HK-2 (cell line): ENCODE measurements around the gene SLC35F6.

ENCODE experiments used
- DNase-seq: peaks from one replicate; pipeline ENCODE4 v3.0.0-alpha.2; 2018; ENCODE audit not compliant: unreplicated experiment

The SLC35F6 gene

DNA sequence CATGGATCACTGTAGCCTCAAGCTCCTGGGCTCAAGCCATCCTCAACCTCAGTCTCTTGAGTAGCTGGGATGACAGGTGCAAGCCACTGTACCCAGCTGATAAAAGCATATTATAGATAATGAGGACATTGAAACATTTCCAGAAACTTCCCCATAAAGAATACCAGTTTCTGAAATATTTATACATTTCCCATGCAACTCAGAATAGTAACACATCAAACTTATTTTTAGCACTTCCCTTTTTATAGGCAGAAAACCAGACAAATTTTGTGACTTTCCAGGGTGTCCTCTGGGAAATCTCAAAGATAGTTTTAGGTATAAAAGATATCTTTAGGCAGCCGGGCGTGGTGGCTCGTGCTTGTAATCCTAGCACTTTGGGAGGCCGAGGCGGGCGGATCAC is 58.8 kb downstream of the SLC35F6 start:
- DNase-seq: no peak
